OCI-LY1 (cell line): ENCODE data around the gene SPPL2B.
A peak's percentile ranks its signal among the peaks of the same experiment; 100 is the strongest.
"Not testable (repeated sequence)": the region's sequence is repeated elsewhere in the genome, so short reads cannot be mapped to it uniquely, and the experiment has no call there.

Experiments
- H2AFZ ChIP-seq: fragments of 200-600 bp; sonication (generic), shearing (Covaris generic); 2 replicates; pipeline ENCODE4 v1.6.0; 2014; ENCODE audit warnings: antibody characterized with exemption, mild to moderate bottlenecking, low read length
- H3F3A ChIP-seq: fragments of 200-600 bp; sonication (generic), shearing (Covaris generic); 2 replicates; pipeline ENCODE4 v1.6.0; 2014; ENCODE audit warnings: mild to moderate bottlenecking, antibody characterized with exemption, low read length, moderate library complexity; ENCODE audit not compliant: insufficient read depth
- H3K27ac ChIP-seq: fragments of 200-600 bp; sonication (generic); 2 replicates; pipeline ENCODE4 v1.5.1; 2014; ENCODE audit warnings: low read length, mixed run types, mild to moderate bottlenecking, low read depth; ENCODE audit not compliant: poor library complexity, severe bottlenecking
- H3K27me3 ChIP-seq: fragments of 200-600 bp; sonication (generic); 2 replicates; pipeline ENCODE4 v1.6.0; 2014; ENCODE audit warnings: antibody characterized with exemption, mild to moderate bottlenecking, low read length, moderate library complexity; ENCODE audit not compliant: insufficient read depth
- H3K36me3 ChIP-seq: fragments of 200-600 bp; sonication (generic); 2 replicates; pipeline ENCODE4 v1.6.1; 2014; ENCODE audit warnings: mild to moderate bottlenecking, antibody characterized with exemption, low read length, moderate library complexity, mixed read lengths; ENCODE audit not compliant: insufficient read depth
- H3K4me1 ChIP-seq: fragments of 200-600 bp; sonication (generic); 2 replicates; pipeline ENCODE4 v1.5.1; 2014; ENCODE audit warnings: mild to moderate bottlenecking, low read length, moderate library complexity; ENCODE audit not compliant: insufficient read depth, severe bottlenecking
- H3K4me2 ChIP-seq: fragments of 200-600 bp; sonication (generic), shearing (Covaris generic); 2 replicates; pipeline ENCODE4 v1.6.1; 2014; ENCODE audit warnings: low read length
- H3K4me3 ChIP-seq: fragments of 200-600 bp; sonication (generic); 2 replicates; pipeline ENCODE4 v1.5.1; 2014; ENCODE audit warnings: low read length, low read depth, mild to moderate bottlenecking, mixed read lengths; ENCODE audit not compliant: poor library complexity, severe bottlenecking
- H3K79me2 ChIP-seq: fragments of 200-600 bp; shearing (Covaris generic); 2 replicates; pipeline ENCODE4 v1.6.1; 2016; ENCODE audit warnings: mixed run types, low read length, mixed read lengths; ENCODE audit not compliant: insufficient read depth
- H3K9ac ChIP-seq: fragments of 200-600 bp; sonication (generic), shearing (Covaris generic); 2 replicates; pipeline ENCODE4 v1.6.1; 2014; ENCODE audit warnings: mild to moderate bottlenecking, low read length, mixed read lengths
- H3K9me2 ChIP-seq: fragments of 200-600 bp; sonication (generic), shearing (Covaris generic); 2 replicates; pipeline ENCODE4 v1.6.1; 2014; ENCODE audit warnings: low read depth, mild to moderate bottlenecking, low read length, mixed read lengths
- H3K9me3 ChIP-seq: fragments of 200-600 bp; shearing (Covaris generic); 2 replicates; pipeline ENCODE4 v1.6.1; 2014; ENCODE audit warnings: low read length, mixed read lengths
- H4K20me1 ChIP-seq: fragments of 200-600 bp; sonication (generic), shearing (Covaris generic); 2 replicates; pipeline ENCODE4 v1.6.0; 2016; ENCODE audit warnings: mild to moderate bottlenecking, low read length; ENCODE audit not compliant: insufficient read depth
- CTCF ChIP-seq: fragments of 200-600 bp; sonication (generic), shearing (Covaris generic); IDR thresholded peaks from 2 replicates; pipeline ENCODE4 v1.5.1; 2017; ENCODE audit warnings: mild to moderate bottlenecking, antibody characterized with exemption, low read length, moderate library complexity, mixed read lengths
- EZH2 ChIP-seq: fragments of 200-600 bp; sonication (generic), shearing (Covaris generic); IDR thresholded peaks from 2 replicates; pipeline ENCODE4 v1.8.0; 2017; ENCODE audit warnings: borderline replicate concordance, mixed run types, mild to moderate bottlenecking, antibody characterized with exemption, low read length, moderate library complexity, mixed read lengths

The SPPL2B gene, protein sequence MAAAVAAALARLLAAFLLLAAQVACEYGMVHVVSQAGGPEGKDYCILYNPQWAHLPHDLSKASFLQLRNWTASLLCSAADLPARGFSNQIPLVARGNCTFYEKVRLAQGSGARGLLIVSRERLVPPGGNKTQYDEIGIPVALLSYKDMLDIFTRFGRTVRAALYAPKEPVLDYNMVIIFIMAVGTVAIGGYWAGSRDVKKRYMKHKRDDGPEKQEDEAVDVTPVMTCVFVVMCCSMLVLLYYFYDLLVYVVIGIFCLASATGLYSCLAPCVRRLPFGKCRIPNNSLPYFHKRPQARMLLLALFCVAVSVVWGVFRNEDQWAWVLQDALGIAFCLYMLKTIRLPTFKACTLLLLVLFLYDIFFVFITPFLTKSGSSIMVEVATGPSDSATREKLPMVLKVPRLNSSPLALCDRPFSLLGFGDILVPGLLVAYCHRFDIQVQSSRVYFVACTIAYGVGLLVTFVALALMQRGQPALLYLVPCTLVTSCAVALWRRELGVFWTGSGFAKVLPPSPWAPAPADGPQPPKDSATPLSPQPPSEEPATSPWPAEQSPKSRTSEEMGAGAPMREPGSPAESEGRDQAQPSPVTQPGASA

DNA sequence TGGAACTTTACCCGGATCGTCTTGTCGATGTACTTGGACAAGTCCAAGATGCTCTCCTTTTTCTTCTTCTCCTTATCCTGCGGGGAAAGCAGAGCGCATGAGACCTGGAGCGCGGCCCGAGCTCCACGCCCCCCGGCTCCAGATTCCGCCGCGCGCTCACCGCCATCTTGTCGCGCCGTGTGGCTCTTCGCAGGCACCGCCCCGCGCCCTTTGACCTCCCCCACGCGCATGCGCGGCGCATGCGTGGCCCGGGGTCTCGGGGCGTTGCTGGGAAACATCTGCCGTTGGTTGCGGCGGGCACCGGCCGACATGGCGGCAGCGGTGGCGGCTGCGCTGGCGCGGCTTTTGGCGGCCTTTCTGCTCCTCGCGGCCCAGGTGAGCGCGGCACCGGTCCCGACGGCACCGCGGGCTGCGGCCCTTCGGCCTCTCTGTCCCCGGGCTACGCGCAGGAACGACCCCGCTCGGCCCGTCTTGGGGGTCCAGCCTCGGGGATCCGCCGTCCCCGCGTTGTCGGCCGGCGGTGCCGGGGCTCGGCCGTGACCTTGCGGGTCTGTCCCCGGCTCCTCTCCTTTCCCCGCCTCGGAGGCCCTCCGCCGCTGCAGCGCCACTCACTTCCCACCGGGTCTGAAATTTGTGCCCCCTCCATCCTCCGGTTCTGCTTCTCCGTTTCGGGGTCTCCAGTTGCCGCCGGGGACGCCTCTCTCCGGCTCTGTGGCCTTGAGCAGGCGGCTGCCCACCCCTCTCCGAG is at the start of gene SPPL2B, which contains the start of gene LSM7:
Gene SPPL2B (plus strand): TSS at position 284 of the 748 bp plus-strand sequence. CDS start 26 bp downstream, at position 310.
Gene LSM7 (minus strand): TSS at position 186 of the 748 bp plus-strand sequence. CDS start 20 bp downstream, at position 166.
- peak within 1 kb of the TSS; percentile 81 for H3K27ac ChIP-seq
- H3F3A ChIP-seq: 0 out of 2 replicates have a peak, but pooled peaks cover 8% of the 10 kb centered on the region
- no peaks in the 10 kb centered on the region for H3K27me3 ChIP-seq
- peaks cover 28% of the 10 kb centered on the region; the same call in 1 of the 2 replicates for H3K36me3 ChIP-seq
- H3K9me3 ChIP-seq: no peaks in the 10 kb centered on the region
- no peaks in the 10 kb centered on the region for H3K9me2 ChIP-seq
- H3K79me2 ChIP-seq: peaks cover 15% of the 10 kb centered on the region
- H3K4me3 ChIP-seq: peak within 1 kb of the TSS; percentile 98
- no peak within 1 kb of the TSS for H2AFZ ChIP-seq
- H3K4me1 ChIP-seq: peaks cover 86% of the 10 kb centered on the region
- no peaks in the 10 kb centered on the region for H4K20me1 ChIP-seq
- peak within 1 kb of the TSS; percentile 98 for H3K4me2 ChIP-seq
- no peak for TF ChIP-seq CTCF
- TF ChIP-seq EZH2: no peak
- H3K9ac ChIP-seq: peak within 1 kb of the TSS; percentile 99

GRCh38 chr19:2280633-2281264 is 47.7 kb upstream of the SPPL2B start:
- Histone ChIP-seq H3K27ac (no peak overlapping the region), H3K4me2 (no peak overlapping the region), H2AFZ (no peak overlapping the region), H3K27me3 (peaks cover 9% of the 10 kb centered on the region), H3F3A (no peaks in the 10 kb centered on the region), H4K20me1 (no peaks in the 10 kb centered on the region), H3K9me2 (no peaks in the 10 kb centered on the region), H3K79me2 (no peaks in the 10 kb centered on the region), H3K9me3 (no peaks in the 10 kb centered on the region), H3K9ac (no peak overlapping the region), H3K4me3 (no peak overlapping the region), H3K36me3 (peaks cover 12% of the 10 kb centered on the region; the same call in 1 of the 2 replicates), H3K4me1 (no peaks in the 10 kb centered on the region)
- TF ChIP-seq EZH2: no peak
- TF ChIP-seq CTCF: no peak

- not testable (repeated sequence) for H3K27ac ChIP-seq, H3K4me1 ChIP-seq, H3K9me3 ChIP-seq, H3K79me2 ChIP-seq, H3K9ac ChIP-seq, H3K27me3 ChIP-seq, H3F3A ChIP-seq, H3K4me3 ChIP-seq, H3K4me2 ChIP-seq, H3K9me2 ChIP-seq, H3K36me3 ChIP-seq, H4K20me1 ChIP-seq, H2AFZ ChIP-seq
Observed at GRCh38 chr19:2281265-2282061, 47.0 kb upstream of the SPPL2B start.
